Transverse colon (tissue), 3 donors: Measurements from ENCODE around the gene CYP4B1.

Experiments used
- CTCF ChIP-seq, 5 experiments: fragments of 200-600 bp in 3 of 5; fragments of 450-650 bp in 2 of 5; sonication (generic) in 3 of 5; IDR thresholded peaks; 1 replicate in 2 of 5; 2 replicates in 3 of 5; pipeline ENCODE4 v1.5.1; 2016 to 2017; ENCODE audit warnings: antibody characterized with exemption in 5 of 5, inconsistent platforms in 3 of 5, mild to moderate bottlenecking in 2 of 5, moderate library complexity in 1 of 5
- EP300 ChIP-seq: sonication (generic); formaldehyde crosslinking; IDR thresholded peaks from one replicate; pipeline ENCODE4 v1.6.1; 2017; ENCODE audit warnings: antibody characterized with exemption, low read depth
- POLR2A ChIP-seq: fragments of 450-650 bp; IDR thresholded peaks from one replicate; pipeline ENCODE4 v1.6.1; 2016; ENCODE audit warnings: antibody characterized with exemption, mild to moderate bottlenecking, moderate library complexity

DNA sequence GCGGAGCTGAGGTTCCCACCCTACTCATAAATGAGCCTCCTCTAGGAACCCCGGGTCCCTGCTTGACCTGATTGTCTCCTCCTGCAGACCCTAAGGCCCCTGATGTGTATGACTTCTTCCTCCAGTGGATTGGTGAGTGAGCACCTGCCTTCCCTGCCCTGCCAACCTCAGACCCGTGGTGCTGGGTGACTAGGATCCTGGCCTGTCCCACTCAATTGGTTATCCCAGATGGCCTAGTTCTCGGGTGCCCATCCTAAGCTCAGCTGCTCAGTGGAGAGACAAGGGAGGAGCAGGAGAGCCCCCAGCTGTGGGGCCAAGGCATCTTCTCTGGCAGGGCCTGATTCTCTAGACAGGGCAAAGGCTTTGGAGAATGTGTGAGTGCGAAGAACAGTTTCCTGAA, 12.2 kb downstream of the CYP4B1 start:
- TF ChIP-seq CTCF (IDR thresholded peaks at IDR 0.05) (no peak), POLR2A (no peak), EP300 (no peak)
